ENCODE data around the gene C1orf105.

The C1orf105 gene

GRCh38 chr1:172465617-172466016, 45.1 kb downstream of the C1orf105 start:
- DNase-seq, result no peak

GRCh38 chr1:172466795-172467407, 46.4 kb downstream of the C1orf105 start:
- DNase-seq, result no peak

GRCh38 chr1:172467446-172467845, 47.0 kb downstream of the C1orf105 start:
- DNase-seq, result no peak

GRCh38 chr1:172468296-172468695, 47.8 kb downstream of the C1orf105 start:
- DNase-seq, result no peak

GRCh38 chr1:172469717-172470116, 49.2 kb downstream of the C1orf105 start:
- no peak for DNase-seq

- DNase-seq, result no peak
Measured at GRCh38 chr1:172470149-172470548, 49.7 kb downstream of the C1orf105 start.

- DNase-seq, result no peak
Measured at GRCh38 chr1:172471666-172472065, 51.2 kb downstream of the C1orf105 start.

- no peak for DNase-seq
Measured at GRCh38 chr1:172472495-172472894, 52.0 kb downstream of the C1orf105 start.

- no peak for DNase-seq
Measured at GRCh38 chr1:172473302-172473701, 52.8 kb downstream of the C1orf105 start.

GRCh38 chr1:172473842-172474241, 53.4 kb downstream of the C1orf105 start:
- no peak for DNase-seq

- DNase-seq, result no peak
Measured at GRCh38 chr1:172476218-172476811, 55.8 kb downstream of the C1orf105 start.

- no peak for DNase-seq
Measured at GRCh38 chr1:172477216-172477615, 56.7 kb downstream of the C1orf105 start.

GRCh38 chr1:172477741-172478140, 57.3 kb downstream of the C1orf105 start:
- DNase-seq, result no peak

GRCh38 chr1:172478485-172478884, 58.0 kb downstream of the C1orf105 start:
- DNase-seq, result no peak

- no peak for DNase-seq
Measured at GRCh38 chr1:172480431-172480830, 59.9 kb downstream of the C1orf105 start.

GRCh38 chr1:172482044-172482443, 61.6 kb downstream of the C1orf105 start:
- no peak for DNase-seq

GRCh38 chr1:172483448-172483847, 63.0 kb downstream of the C1orf105 start:
- no peak for DNase-seq

- no peak for DNase-seq
Measured at GRCh38 chr1:172484252-172484651, 63.8 kb downstream of the C1orf105 start.

GRCh38 chr1:172485626-172486025, 65.1 kb downstream of the C1orf105 start:
- no peak for DNase-seq

- no peak for DNase-seq
Measured at GRCh38 chr1:172486805-172487454, 66.4 kb downstream of the C1orf105 start.

- no peak for DNase-seq
Measured at GRCh38 chr1:172487550-172487949, 67.1 kb downstream of the C1orf105 start.

- DNase-seq, result no peak
Measured at GRCh38 chr1:172488393-172488792, 67.9 kb downstream of the C1orf105 start.

GRCh38 chr1:172489847-172490246, 69.4 kb downstream of the C1orf105 start:
- DNase-seq, result no peak

- no peak for DNase-seq
Measured at GRCh38 chr1:172492421-172492820, 71.9 kb downstream of the C1orf105 start.

- no peak for DNase-seq
Measured at GRCh38 chr1:172494166-172494565, 73.7 kb downstream of the C1orf105 start.

All from stimulated activated CD8-positive, alpha-beta memory T cell treated with anti-CD3 and anti-CD28 coated beads, Interleukin-4, amount 100 ng/mL, for 48 hours (primary cell).